Epithelial cell of umbilical artery (primary cell): ENCODE results near the gene SHANK3. TPM values are rescaled to one million over a fixed set of nuclear protein-coding genes. Genes with fewer than 3 reads are reported as not detected.

Source experiments
- total RNA-seq: library from RNA; depleted of rRNA; stranded (reverse); fragments of >200 nt; gene quantifications from 2 replicates; pipeline ENCODE4 v1.2.3, GENCODE V29; 2014

The SHANK3 gene
- total RNA-seq, result 11.4 and 11.7 TPM in 2 replicates

GRCh38 chr22:50672471-50673230 lies at the start of gene SHANK3:
TSS of gene SHANK3 (plus strand) at chr22:50672823.

GRCh38 chr22:50627642-50628542 lies 44.7 kb upstream of the SHANK3 start, which contains the start of gene ARSA:
TSS of gene ARSA (minus strand) at chr22:50628152. CDS start at chr22:50627779, 373 bp downstream.

Other genes starting within 250 kb of the SHANK3 start
- gene SBF1, start 197.8 kb upstream of the SHANK3 start, total RNA-seq, result 40.4 and 40.6 TPM in 2 replicates
- gene ADM2, start 191.3 kb upstream of the SHANK3 start, total RNA-seq, result 0.46 and 0.97 TPM in 2 replicates
- gene MIOX, start 186.0 kb upstream of the SHANK3 start, total RNA-seq, result not detected in 2 replicates
- gene LMF2, start 165.1 kb upstream of the SHANK3 start, total RNA-seq, result 21.8 and 22.2 TPM in 2 replicates
- gene NCAPH2, start 164.6 kb upstream of the SHANK3 start, total RNA-seq, result 27.6 and 43.0 TPM in 2 replicates
- gene SCO2, start 147.2 kb upstream of the SHANK3 start, total RNA-seq, result 2.9 and 4.9 TPM in 2 replicates
- gene TYMP, start 142.8 kb upstream of the SHANK3 start, total RNA-seq, result 8.1 and 25.5 TPM in 2 replicates
- gene KLHDC7B, start 126.9 kb upstream of the SHANK3 start, total RNA-seq, result under 0.01 and 0.30 TPM in 2 replicates
- gene SYCE3, start 109.9 kb upstream of the SHANK3 start, total RNA-seq, result not detected in 2 replicates
- gene CPT1B, start 94.4 kb upstream of the SHANK3 start, total RNA-seq, result 0.65 and 2.6 TPM in 2 replicates
- 27.1 and 32.8 TPM in 2 replicates for gene CHKB, start 90.0 kb upstream of the SHANK3 start, total RNA-seq
- 0.15 TPM in 1 of 2 replicates, not detected in the other for gene MAPK8IP2, start 72.0 kb upstream of the SHANK3 start, total RNA-seq
- 10.2 and 10.7 TPM in 2 replicates for gene ARSA, start 44.7 kb upstream of the SHANK3 start, total RNA-seq
- not detected in 2 replicates for gene ACR, start 65.4 kb downstream of the SHANK3 start, total RNA-seq
- gene RABL2B, start 110.8 kb downstream of the SHANK3 start, total RNA-seq, result 2.6 and 4.1 TPM in 2 replicates